GM18873 (cell line): ENCODE measurements around the gene SKIC8.

Experiments used
- ATAC-seq: cut with Tn5 transposase; IDR thresholded peaks from one replicate; pipeline ENCODE4 v1.9.1; 2021; ENCODE audit warnings: mild to moderate bottlenecking, moderate library complexity, moderate number of reproducible peaks; ENCODE audit not compliant: unreplicated experiment, low FRiP score

Gene SKIC8

GRCh38 chr15:78233496-78233895 is 65.9 kb downstream of the SKIC8 start:
- ATAC-seq, result no peak
